ENCODE data around the gene PLA2G2F.

DNA sequence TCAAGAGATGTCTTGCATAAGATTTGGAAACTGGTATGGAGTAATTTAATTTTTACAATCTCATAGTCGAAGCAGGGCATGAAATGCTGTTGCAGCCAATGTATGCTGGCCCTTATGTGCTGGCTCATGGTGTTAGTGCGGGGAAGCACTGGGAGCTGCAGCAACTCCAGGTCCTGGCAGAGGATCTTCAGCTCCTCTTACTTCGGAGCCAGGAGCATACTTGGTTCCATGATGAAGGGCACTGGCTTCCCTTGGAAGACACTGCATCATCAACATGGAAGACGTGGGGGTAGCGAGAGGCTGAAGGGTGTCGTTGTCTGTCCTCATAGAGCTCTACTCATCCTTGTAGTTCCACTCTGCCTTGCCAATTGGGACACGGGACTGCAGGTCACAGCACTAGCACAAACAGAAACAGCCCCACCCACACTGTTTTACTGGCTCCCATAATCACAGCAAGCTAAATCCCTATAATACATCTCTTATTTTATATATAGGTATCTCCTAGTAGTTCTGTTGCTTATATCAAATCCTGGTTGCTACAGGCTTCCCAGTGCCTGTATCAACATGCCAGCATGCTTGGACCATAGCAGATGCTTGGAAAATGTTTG is 42.2 kb upstream of the PLA2G2F start:
- TF ChIP-seq, protein P1, sequence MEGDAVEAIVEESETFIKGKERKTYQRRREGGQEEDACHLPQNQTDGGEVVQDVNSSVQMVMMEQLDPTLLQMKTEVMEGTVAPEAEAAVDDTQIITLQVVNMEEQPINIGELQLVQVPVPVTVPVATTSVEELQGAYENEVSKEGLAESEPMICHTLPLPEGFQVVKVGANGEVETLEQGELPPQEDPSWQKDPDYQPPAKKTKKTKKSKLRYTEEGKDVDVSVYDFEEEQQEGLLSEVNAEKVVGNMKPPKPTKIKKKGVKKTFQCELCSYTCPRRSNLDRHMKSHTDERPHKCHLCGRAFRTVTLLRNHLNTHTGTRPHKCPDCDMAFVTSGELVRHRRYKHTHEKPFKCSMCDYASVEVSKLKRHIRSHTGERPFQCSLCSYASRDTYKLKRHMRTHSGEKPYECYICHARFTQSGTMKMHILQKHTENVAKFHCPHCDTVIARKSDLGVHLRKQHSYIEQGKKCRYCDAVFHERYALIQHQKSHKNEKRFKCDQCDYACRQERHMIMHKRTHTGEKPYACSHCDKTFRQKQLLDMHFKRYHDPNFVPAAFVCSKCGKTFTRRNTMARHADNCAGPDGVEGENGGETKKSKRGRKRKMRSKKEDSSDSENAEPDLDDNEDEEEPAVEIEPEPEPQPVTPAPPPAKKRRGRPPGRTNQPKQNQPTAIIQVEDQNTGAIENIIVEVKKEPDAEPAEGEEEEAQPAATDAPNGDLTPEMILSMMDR (tag by site-specific recombination; IDR thresholded peaks at IDR 0.05): no peak
- TF ChIP-seq ZEB2 (tag by site-specific recombination; IDR thresholded peaks at IDR 0.05): no peak
- TF ChIP-seq ZNF341 (tag by site-specific recombination; IDR thresholded peaks at IDR 0.05; ENCODE audit: low read depth): no peak
- TF ChIP-seq ZNF132 (tag by site-specific recombination; IDR thresholded peaks at IDR 0.05; ENCODE audit: borderline replicate concordance): no peak
- TF ChIP-seq HOXA7 (CRISPR knock-in tag; IDR thresholded peaks at IDR 0.05; ENCODE audit: borderline replicate concordance): no peak
- TF ChIP-seq, protein P2, sequence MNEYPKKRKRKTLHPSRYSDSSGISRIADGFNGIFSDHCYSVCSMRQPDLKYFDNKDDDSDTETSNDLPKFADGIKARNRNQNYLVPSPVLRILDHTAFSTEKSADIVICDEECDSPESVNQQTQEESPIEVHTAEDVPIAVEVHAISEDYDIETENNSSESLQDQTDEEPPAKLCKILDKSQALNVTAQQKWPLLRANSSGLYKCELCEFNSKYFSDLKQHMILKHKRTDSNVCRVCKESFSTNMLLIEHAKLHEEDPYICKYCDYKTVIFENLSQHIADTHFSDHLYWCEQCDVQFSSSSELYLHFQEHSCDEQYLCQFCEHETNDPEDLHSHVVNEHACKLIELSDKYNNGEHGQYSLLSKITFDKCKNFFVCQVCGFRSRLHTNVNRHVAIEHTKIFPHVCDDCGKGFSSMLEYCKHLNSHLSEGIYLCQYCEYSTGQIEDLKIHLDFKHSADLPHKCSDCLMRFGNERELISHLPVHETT (tag by site-specific recombination; IDR thresholded peaks at IDR 0.05): no peak
- TF ChIP-seq ZNF660 (tag by site-specific recombination; IDR thresholded peaks at IDR 0.05): no peak
- TF ChIP-seq ZNF175 (tag by site-specific recombination; IDR thresholded peaks at IDR 0.05): no peak
- no peak for TF ChIP-seq ZNF626 (tag by site-specific recombination; IDR thresholded peaks at IDR 0.05)
- TF ChIP-seq SP3 (tag by site-specific recombination; IDR thresholded peaks at IDR 0.05): no peak
- no peak for TF ChIP-seq ZNF530 (tag by site-specific recombination; IDR thresholded peaks at IDR 0.05; ENCODE audit: low read depth)
- TF ChIP-seq ZBTB17 (tag by site-specific recombination; IDR thresholded peaks at IDR 0.05): no peak
- TF ChIP-seq, protein P3, sequence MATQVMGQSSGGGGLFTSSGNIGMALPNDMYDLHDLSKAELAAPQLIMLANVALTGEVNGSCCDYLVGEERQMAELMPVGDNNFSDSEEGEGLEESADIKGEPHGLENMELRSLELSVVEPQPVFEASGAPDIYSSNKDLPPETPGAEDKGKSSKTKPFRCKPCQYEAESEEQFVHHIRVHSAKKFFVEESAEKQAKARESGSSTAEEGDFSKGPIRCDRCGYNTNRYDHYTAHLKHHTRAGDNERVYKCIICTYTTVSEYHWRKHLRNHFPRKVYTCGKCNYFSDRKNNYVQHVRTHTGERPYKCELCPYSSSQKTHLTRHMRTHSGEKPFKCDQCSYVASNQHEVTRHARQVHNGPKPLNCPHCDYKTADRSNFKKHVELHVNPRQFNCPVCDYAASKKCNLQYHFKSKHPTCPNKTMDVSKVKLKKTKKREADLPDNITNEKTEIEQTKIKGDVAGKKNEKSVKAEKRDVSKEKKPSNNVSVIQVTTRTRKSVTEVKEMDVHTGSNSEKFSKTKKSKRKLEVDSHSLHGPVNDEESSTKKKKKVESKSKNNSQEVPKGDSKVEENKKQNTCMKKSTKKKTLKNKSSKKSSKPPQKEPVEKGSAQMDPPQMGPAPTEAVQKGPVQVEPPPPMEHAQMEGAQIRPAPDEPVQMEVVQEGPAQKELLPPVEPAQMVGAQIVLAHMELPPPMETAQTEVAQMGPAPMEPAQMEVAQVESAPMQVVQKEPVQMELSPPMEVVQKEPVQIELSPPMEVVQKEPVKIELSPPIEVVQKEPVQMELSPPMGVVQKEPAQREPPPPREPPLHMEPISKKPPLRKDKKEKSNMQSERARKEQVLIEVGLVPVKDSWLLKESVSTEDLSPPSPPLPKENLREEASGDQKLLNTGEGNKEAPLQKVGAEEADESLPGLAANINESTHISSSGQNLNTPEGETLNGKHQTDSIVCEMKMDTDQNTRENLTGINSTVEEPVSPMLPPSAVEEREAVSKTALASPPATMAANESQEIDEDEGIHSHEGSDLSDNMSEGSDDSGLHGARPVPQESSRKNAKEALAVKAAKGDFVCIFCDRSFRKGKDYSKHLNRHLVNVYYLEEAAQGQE (tag by site-specific recombination; IDR thresholded peaks at IDR 0.05): no peak
- no peak for TF ChIP-seq BCL11A (tag by site-specific recombination; IDR thresholded peaks at IDR 0.05; ENCODE audit: low read depth)

Measured in HEK293 (cell line).